Fibroblast of the aortic adventitia (primary cell): Measurements from ENCODE around the gene FMO5. TPM values are rescaled to one million over a fixed set of nuclear protein-coding genes. Genes with fewer than 3 reads are reported as not detected.
A peak's percentile ranks its signal among the peaks of the same experiment; 100 is the strongest.
"Not testable (repeated sequence)": the region's sequence is repeated elsewhere in the genome, so short reads cannot be mapped to it uniquely, and the experiment has no call there.

Experiments
- DNase-seq: peaks from one replicate; pipeline ENCODE4 v3.0.0-alpha.2; 2010; ENCODE audit warnings: low read depth
- H3K4me3 ChIP-seq: 2 replicates; pipeline ENCODE4 v1.5.1; 2011; ENCODE audit warnings: low read depth, mild to moderate bottlenecking, control low read depth, low read length, moderate library complexity
- CTCF ChIP-seq: IDR thresholded peaks from 2 replicates; pipeline ENCODE4 v1.5.1; 2011; ENCODE audit warnings: mild to moderate bottlenecking, low read length, control low read depth, inconsistent platforms; ENCODE audit not compliant: insufficient read depth
- total RNA-seq: library from RNA; depleted of rRNA; stranded (reverse); fragments of >200 nt; gene quantifications from 2 replicates; pipeline ENCODE4 v1.2.3, GENCODE V29; 2012; ENCODE audit warnings: low replicate concordance

FMO5 gene
- total RNA-seq, 1 donor, result 1.8 TPM

- DNase-seq, result no peak
- no peak overlapping the region for H3K4me3 ChIP-seq
- TF ChIP-seq CTCF, result no peak
Measured at GRCh38 chr1:147245586-147246021, 20.5 kb upstream of the FMO5 start.

GRCh38 chr1:147245129-147245528 lies 20.0 kb upstream of the FMO5 start:
- no peak overlapping the region for H3K4me3 ChIP-seq
- DNase-seq, result no peak
- no peak for TF ChIP-seq CTCF

- DNase-seq, result peak; percentile 18
- peak overlapping the region; percentile 85 for H3K4me3 ChIP-seq
- no peak for TF ChIP-seq CTCF
Measured at GRCh38 chr1:147243841-147244240, 18.7 kb upstream of the FMO5 start.

- peak overlapping the region; percentile 85 for H3K4me3 ChIP-seq
- no peak for TF ChIP-seq CTCF
- DNase-seq, result no peak
Measured at GRCh38 chr1:147243228-147243685, 18.1 kb upstream of the FMO5 start.

GRCh38 chr1:147242449-147243227 lies 17.5 kb upstream of the FMO5 start, which contains the start of gene CHD1L:
Gene CHD1L, plus strand, starts transcription at chr1:147242684. Its CDS starts 20 bp downstream, at chr1:147242704.
- TF ChIP-seq CTCF, result peak; percentile 82
- DNase-seq, result peak; percentile 95
- H3K4me3 ChIP-seq, result peak within 1 kb of the TSS; percentile 85

- DNase-seq, result no peak
- peak overlapping the region; percentile 55 for H3K4me3 ChIP-seq
- no peak for TF ChIP-seq CTCF
Measured at GRCh38 chr1:147241934-147242448, 16.9 kb upstream of the FMO5 start.

- not testable (repeated sequence) for H3K4me3 ChIP-seq, DNase-seq
Measured at GRCh38 chr1:147240131-147240721, 15.1 kb upstream of the FMO5 start.
